ENCODE data around the gene PAK2.
"Not testable (repeated sequence)": the region's sequence is repeated elsewhere in the genome, so short reads cannot be mapped to it uniquely, and the experiment has no call there.

PAK2 gene

GRCh38 chr3:196821806-196822355 is 82.2 kb downstream of the PAK2 start:
- in situ Hi-C loops (cut with MboI; ENCODE audit: low pct_unique_long_range_greater_than_20kb, low sequenced_read_pairs) = no loop called here
- DNase-seq = no peak

DNA sequence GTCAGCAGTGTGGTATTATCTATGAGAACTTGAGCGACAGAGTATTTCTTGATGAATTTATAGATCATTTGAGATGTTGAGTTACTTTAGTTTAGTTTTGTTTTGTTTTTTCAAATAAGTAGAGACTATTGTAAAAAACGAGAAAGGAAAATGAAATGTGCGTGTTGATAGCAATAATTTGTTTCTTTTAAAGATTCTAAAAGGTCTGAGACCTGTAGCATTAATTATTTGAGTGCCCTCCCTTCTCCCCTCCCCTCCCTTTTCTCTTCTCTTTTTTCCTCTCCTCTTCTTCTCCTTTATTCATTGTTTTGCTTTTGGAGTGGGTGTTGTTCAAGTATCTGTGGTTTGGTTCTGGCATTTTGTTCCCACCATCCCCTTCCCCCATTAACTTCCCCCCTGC is 90.0 kb downstream of the PAK2 start:
- in situ Hi-C loops (cut with MboI; ENCODE audit: low pct_unique_long_range_greater_than_20kb, low sequenced_read_pairs); DNase-seq: not testable (repeated sequence)

DNA sequence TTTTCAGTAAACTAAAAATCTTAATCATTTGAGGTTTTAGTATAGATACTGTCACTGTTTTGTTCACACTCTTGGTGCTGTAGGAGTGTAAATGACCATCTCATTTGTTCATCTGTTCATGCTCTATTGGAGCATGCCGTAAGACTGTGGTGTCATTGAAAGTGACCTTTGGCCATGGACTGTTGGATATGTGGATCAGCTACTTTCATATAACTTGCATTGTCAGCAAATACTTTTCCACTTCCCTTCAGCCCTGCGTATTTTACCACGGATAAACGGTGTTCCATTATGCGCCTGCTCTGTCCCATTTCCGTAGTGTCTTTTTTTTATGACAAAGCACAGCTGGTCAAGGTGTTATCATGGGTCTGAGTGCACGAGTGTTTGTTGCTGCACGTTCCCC is 95.4 kb downstream of the PAK2 start:
- in situ Hi-C loops (cut with MboI; ENCODE audit: low pct_unique_long_range_greater_than_20kb, low sequenced_read_pairs) = no loop called here
- DNase-seq = no peak

DNA sequence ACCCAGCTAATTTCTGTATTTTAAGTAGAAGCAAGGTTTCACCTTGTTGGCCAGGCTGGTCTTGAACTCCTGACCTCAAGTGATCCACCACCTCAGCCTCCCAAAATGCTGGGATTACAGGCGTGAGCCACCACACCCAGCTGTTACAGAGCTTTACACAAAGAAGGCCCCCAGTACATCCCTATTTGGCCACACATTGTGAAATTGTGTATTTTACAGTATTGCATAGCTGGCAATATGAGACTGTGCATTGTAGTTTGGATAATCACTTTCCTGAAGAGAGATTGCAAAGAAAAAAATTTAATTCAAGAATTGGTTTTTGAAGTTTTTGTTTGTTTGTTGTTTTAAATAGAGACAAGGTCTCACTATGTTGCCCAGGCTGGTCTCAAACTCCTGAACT is 97.0 kb downstream of the PAK2 start:
- in situ Hi-C loops (cut with MboI; ENCODE audit: low pct_unique_long_range_greater_than_20kb, low sequenced_read_pairs); DNase-seq: not testable (repeated sequence)

DNA sequence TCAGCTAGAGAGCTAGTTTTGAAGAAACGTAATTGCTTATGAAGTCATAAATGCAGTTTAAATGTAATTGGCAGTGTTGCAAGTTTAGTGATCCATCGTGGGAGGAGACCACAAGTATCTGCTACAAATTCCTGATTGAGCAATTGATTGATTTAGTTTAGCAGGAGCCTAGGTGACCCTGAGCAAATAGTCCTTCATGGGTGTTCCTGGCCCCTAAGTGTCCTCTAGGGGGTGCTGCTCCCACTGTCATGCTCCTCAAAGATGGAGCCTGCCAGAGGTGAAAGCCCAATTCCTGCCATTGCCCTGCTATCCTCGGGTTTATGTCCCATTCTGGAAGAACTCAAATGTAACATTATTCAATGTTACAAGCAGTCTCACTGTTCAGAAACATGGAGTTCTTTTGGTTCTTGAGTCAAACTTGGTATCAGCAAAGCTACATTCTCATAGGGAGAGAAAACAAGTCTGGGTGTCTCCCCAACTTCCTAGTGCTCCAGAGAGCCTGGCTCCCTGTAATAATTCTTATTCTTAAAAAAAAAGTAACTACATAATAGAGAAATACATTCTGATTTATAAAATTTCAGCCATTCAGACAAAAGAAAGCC is 98.3 kb downstream of the PAK2 start:
- DNase-seq = peak; percentile 72
- in situ Hi-C loops (cut with MboI; ENCODE audit: low pct_unique_long_range_greater_than_20kb, low sequenced_read_pairs) = no loop called here

- in situ Hi-C loops (cut with MboI; ENCODE audit: low pct_unique_long_range_greater_than_20kb, low sequenced_read_pairs) = not testable (repeated sequence)
These were observed 99.7 kb downstream of the PAK2 start for GRCh38 chr3:196839351-196839750.

GRCh38 chr3:196842567-196843434 is 103.1 kb downstream of the PAK2 start:
- in situ Hi-C loops (cut with MboI; ENCODE audit: low pct_unique_long_range_greater_than_20kb, low sequenced_read_pairs) = no loop called here
- DNase-seq = peak; percentile 69

More at GRCh38 chr3:196839351-196839750, 99.7 kb downstream of the PAK2 start:
- DNase-seq = not testable (repeated sequence)

DNA sequence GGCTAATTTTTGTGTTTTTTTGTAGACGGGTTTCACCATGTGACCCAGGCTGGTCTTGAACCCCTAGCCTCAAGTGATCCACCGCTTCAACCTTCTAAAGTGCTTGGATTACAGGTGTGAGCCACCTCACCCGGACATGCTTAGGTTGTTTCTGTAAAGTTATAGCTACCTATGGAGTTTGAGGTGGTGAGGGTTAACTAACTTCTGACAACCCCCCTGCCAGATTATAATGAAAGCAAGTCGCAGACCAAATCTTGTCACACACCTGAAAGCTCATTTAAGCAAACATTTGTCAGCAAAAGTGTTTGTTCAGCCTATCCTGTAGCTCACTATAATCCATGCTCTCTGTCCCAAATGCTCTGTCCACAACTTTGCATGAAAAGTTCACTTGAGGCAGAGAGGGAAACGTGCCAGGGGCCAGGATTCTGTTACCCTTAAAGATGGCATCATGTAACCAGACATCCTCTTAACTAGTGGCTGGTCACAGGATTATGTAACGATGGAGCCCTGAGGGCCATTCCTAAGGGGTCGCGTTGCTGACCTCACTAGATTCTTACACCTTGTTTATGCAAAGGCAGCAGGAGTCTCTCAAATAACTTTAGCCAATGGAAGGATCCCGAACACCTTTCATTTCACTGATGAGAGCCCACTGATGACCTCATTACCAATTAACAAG is 103.9 kb downstream of the PAK2 start:
- in situ Hi-C loops (cut with MboI; ENCODE audit: low pct_unique_long_range_greater_than_20kb, low sequenced_read_pairs) = no loop called here

GRCh38 chr3:196844235-196845219 is 104.9 kb downstream of the PAK2 start:
- in situ Hi-C loops (cut with MboI; ENCODE audit: low pct_unique_long_range_greater_than_20kb, low sequenced_read_pairs); DNase-seq: not testable (repeated sequence)

More for the DNA sequence above, 103.9 kb downstream of the PAK2 start:
- DNase-seq = no peak

DNA sequence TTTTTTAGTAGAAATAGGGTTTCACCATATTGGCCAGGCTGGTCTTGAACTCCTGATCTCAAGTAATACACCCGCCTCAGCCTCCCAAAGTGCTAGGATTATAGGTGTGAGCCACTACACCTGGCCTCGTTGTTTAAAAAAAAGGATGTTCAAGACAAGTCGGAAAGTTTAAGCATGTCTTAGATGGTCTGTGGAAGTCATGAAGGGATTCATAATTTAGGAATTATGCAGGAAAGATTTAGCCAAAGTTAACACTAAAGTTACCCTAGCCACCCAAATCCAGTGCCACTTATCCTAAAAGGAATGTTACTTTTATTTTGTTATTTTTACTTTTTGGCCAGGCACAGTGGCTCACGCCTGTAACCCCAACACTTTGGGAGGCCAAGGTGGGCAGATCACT is 108.7 kb downstream of the PAK2 start:
- DNase-seq; in situ Hi-C loops (cut with MboI; ENCODE audit: low pct_unique_long_range_greater_than_20kb, low sequenced_read_pairs): not testable (repeated sequence)

DNA sequence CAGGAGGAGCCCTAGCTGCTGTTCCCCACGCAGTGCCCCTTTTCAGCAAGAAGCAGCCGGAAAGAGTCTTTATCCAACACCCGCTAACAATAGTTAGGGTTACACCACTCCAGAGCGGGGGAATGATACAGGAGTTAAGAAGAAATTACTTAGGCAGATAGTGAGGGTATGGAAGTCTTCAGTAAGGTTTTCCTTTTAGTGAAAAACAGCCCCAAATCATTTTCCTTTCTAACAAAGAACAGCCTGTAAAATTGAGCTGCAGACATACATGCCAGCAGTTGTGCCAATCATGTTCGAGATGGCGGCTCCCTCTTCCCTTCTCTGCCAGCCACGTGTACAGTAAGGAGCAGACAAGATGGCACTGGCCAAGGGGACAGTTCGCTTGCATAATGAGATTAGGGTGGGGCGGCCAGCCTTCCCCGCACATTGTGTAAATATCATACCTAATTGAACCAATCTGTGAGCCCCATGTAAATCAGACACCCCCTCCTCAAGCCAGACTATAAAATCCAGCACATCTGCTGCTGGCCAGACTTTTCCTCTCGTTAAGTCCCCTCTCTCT is 109.6 kb downstream of the PAK2 start:
- in situ Hi-C loops (cut with MboI; ENCODE audit: low pct_unique_long_range_greater_than_20kb, low sequenced_read_pairs) = no loop called here
- no peak for DNase-seq

DNA sequence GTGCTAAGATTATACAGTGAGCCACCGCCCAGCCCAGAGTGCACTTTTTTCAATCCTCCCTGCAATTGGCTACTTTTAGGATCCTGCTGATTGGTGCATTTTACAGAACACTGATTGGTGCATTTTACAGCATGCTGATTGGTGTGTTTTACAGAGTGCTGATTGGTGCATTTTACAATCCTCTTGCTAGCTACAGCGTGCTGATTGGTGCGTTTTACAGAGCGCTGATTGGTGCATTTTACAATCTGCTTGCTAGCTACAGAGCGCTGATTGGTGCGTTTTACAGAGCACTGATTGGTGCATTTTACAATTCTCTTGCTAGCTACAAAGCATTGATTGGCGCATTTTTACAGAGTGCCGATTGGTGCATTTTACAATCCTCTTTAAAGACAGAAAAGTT is 123.3 kb downstream of the PAK2 start:
- in situ Hi-C loops (cut with MboI; ENCODE audit: low pct_unique_long_range_greater_than_20kb, low sequenced_read_pairs); DNase-seq: not testable (repeated sequence)

DNA sequence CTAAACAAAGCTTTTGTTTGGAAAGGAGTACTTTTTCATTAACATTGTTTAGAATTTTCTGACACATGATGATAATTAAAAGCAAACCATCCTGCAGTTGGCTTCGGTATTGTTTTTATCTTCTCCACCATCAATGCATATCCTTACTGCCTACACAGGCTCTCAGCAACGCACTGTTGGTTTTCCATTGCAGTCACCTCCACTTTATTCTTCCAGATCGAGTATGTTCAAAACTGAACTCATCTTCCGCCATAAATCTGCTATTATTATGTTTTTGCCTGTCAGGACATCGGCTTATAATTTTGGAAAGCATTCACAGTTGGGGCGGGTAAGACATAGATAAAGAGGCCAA is 127.5 kb downstream of the PAK2 start:
- in situ Hi-C loops (cut with MboI; ENCODE audit: low pct_unique_long_range_greater_than_20kb, low sequenced_read_pairs) = no loop called here
- DNase-seq = no peak

DNA sequence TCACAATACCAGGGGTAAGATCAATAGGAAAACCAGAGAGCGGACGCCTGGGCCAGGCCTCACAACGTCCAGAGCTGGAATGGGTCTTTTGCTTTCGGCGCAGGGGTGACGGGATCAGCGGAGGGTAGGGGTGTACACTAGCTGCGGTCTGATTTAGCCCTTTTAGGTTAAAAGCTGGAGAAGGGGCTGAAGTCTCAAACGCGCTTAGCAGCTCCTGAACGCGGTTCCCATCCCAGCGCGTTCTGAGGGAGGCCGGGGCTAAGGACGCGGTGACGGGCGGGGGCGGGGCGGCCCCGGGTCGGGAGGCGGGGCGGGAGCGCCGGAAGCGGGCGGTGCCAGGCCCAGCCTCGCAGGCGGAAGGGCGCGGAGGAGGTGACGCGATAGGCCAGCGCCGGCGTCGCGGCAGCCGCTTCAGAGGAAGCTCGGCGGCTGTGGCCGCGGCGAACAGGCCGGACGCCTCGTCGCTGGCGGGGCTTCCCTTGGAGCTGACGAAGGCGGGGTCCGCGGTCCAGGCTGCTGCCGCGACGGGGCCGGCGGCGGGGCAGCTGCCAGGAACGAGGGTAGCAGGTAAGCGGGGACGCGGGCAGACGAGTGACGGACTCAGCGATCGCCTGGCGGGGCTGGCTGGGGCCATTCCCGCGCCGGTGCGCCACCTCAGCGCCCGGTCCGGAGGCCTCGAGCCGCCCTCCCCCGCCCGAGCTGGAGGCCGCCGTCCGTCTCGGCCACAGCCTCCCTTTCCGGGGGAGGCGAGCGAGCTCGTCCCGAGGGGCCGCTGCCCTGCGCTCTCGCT is 128.0 kb downstream of the PAK2 start, which contains the start of gene SENP5:
TSS of gene SENP5 (plus strand) at position 414 of the 790 bp plus-strand sequence. CDS start 17,262 bp downstream, outside the sequence.
- in situ Hi-C loops (cut with MboI; ENCODE audit: low pct_unique_long_range_greater_than_20kb, low sequenced_read_pairs) = no loop called here
- DNase-seq = peak; percentile 79

GRCh38 chr3:196868297-196868661 is 128.6 kb downstream of the PAK2 start:
- in situ Hi-C loops (cut with MboI; ENCODE audit: low pct_unique_long_range_greater_than_20kb, low sequenced_read_pairs) = no loop called here
- peak; percentile 54 for DNase-seq

DNA sequence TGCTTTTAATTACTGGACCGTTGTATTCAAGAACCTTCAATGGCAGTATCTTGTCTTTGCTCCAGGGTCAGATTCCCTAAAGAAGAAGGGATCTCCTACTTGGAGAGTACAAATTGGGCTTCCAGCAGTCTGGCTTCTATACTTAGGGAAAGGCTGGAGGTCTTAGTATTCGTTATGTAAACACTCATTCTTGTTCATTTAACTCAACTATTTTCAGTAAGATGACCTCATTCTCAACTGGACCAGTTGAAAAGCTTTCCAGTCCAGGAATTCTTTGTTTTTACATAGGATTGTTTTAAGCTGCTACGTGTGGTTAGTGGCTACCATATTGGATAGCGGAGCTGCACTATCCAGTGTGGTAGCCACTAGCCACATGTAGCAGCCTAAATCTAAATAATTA is 132.7 kb downstream of the PAK2 start:
- DNase-seq = no peak
- in situ Hi-C loops (cut with MboI; ENCODE audit: low pct_unique_long_range_greater_than_20kb, low sequenced_read_pairs) = no loop called here

DNA sequence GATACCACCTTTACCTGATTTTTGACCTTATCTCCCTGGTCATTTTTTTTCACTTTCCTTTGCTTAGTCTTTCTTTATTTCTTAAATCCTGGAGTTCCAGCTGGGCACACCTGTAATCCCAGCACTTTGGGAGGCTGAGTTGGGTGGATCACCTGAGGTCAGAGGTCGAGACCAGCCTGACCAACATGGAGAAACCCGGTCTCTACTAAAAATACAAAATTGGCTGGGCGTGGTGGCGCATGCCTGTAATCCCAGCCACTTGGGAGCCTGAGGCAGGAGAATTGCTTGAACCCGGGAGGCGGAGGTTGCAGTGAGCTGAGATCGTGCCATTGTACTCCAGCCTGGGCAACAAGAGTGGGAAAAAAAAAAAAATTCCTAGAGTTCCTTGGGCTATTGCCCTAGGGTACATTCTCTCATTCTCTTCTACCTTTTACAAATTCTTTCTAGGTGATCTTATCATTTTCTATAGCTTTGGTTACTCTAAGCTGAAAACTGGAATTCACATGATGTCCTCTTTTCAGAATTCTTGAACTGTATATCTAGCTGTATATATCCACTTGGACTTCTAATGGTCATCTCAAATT is 134.9 kb downstream of the PAK2 start:
- DNase-seq; in situ Hi-C loops (cut with MboI; ENCODE audit: low pct_unique_long_range_greater_than_20kb, low sequenced_read_pairs): not testable (repeated sequence)

All from KBM-7 (cell line).